GM12801 (cell line): ENCODE data around the gene AUTS2.

ENCODE experiments used
- TF ChIP-seq, protein P1 (sequence below): IDR thresholded peaks from one replicate; pipeline ENCODE4 v1.5.1; 2011; ENCODE audit warnings: control low read depth; ENCODE audit not compliant: insufficient read length; ENCODE audit errors: extremely low read depth

AUTS2 gene

GRCh38 chr7:70797109-70797514, 1198.8 kb downstream of the AUTS2 start:
- TF ChIP-seq, protein P1, sequence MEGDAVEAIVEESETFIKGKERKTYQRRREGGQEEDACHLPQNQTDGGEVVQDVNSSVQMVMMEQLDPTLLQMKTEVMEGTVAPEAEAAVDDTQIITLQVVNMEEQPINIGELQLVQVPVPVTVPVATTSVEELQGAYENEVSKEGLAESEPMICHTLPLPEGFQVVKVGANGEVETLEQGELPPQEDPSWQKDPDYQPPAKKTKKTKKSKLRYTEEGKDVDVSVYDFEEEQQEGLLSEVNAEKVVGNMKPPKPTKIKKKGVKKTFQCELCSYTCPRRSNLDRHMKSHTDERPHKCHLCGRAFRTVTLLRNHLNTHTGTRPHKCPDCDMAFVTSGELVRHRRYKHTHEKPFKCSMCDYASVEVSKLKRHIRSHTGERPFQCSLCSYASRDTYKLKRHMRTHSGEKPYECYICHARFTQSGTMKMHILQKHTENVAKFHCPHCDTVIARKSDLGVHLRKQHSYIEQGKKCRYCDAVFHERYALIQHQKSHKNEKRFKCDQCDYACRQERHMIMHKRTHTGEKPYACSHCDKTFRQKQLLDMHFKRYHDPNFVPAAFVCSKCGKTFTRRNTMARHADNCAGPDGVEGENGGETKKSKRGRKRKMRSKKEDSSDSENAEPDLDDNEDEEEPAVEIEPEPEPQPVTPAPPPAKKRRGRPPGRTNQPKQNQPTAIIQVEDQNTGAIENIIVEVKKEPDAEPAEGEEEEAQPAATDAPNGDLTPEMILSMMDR, result no peak

- TF ChIP-seq, protein P1, result no peak
These were observed 1201.6 kb downstream of the AUTS2 start for GRCh38 chr7:70799841-70800405.

- TF ChIP-seq, protein P1, result no peak
These were observed 1207.1 kb downstream of the AUTS2 start for GRCh38 chr7:70805360-70805759.

DNA sequence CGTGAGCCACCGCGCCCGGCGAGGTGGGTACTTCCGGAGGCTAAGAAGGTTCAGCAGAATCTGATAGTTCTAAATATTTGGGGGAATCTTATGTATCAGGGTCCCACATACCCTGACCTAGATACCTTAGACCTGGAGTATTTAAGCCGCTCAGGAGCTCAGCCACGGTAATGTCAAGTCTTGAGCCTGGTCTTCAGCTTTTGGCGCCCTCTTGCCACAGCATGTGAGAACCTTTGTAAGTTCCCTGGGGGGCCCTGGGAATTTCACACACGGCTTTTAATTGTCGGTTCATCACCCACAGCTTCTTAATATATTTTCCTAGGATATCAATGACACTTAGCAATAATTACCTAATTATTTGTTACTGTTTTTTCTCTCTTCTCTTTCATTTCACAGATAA, 1209.4 kb downstream of the AUTS2 start:
- TF ChIP-seq, protein P1, result no peak

- TF ChIP-seq, protein P1, result no peak
These were observed 1210.6 kb downstream of the AUTS2 start for GRCh38 chr7:70808876-70809275.

- TF ChIP-seq, protein P1, result no peak
These were observed 1212.4 kb downstream of the AUTS2 start for GRCh38 chr7:70810558-70811139.

GRCh38 chr7:70812511-70812910, 1214.2 kb downstream of the AUTS2 start:
- TF ChIP-seq, protein P1, result no peak
